Testis (tissue), 3 donors: ENCODE results near the gene FSTL5. TPM values are rescaled to one million over a fixed set of nuclear protein-coding genes. Genes with fewer than 3 reads are reported as not detected.

Experiments used
- DNase-seq: peaks from one replicate; pipeline ENCODE4 v3.0.0-alpha.2; 2019
- H3K27ac ChIP-seq, 2 donors: fragments of 200-600 bp; sonication (generic); one replicate each; pipeline ENCODE4 v1.5.1; 2019
- H3K27me3 ChIP-seq: fragments of 200-600 bp; sonication (generic); one replicate; pipeline ENCODE4 v1.5.1; 2019
- H3K36me3 ChIP-seq: fragments of 200-600 bp; sonication (generic); one replicate; pipeline ENCODE4 v1.5.1; 2017; ENCODE audit warnings: low read depth; ENCODE audit errors: missing control alignments
- H3K4me1 ChIP-seq: fragments of 200-600 bp; sonication (generic); one replicate; pipeline ENCODE4 v1.5.1; 2019
- H3K4me3 ChIP-seq, 2 donors: fragments of 200-600 bp; sonication (generic); one replicate each; pipeline ENCODE4 v1.5.1; 2017 to 2019
- H3K9me3 ChIP-seq: fragments of 200-600 bp; sonication (generic); one replicate; pipeline ENCODE4 v1.5.1; 2017
- CTCF ChIP-seq, 3 experiments: fragments of 450-650 bp in 2 of 3; fragments of 200-600 bp in 1 of 3; sonication (generic) in 1 of 3; IDR thresholded peaks; one replicate each; pipeline ENCODE4 v1.5.1; 2016 to 2019; ENCODE audit warnings: antibody characterized with exemption in 3 of 3, mild to moderate bottlenecking in 2 of 3, moderate library complexity in 1 of 3
- POLR2A ChIP-seq: fragments of 450-650 bp; IDR thresholded peaks from one replicate; pipeline ENCODE4 v1.6.1; 2017; ENCODE audit warnings: antibody characterized with exemption, mild to moderate bottlenecking, moderate library complexity
- WGBS, 2 donors: methylation state at CpG; one replicate each; pipeline ENCODE4 v1.1.5; 2018; 5-methylcytosine and 5-hydroxymethylcytosine counted together
- intact Hi-C: fragments of 100-400 bp; cut with DNase I; formaldehyde crosslinking; loops from one replicate; pipeline ENCODE4 v1.15.1; 2023; ENCODE audit warnings: low total_unique reads
- polyA plus RNA-seq: library from polyadenylated mRNA; stranded (reverse); fragments of 350-450 nt; fragmentation: Illumina TruSeq; extraction: RNeasy Lipid Tissue Mini Kit (QIAGEN cat#74804); gene quantifications from one replicate; pipeline ENCODE4 v1.2.3, GENCODE V29; 2014; ENCODE audit warnings: low read depth, low replicate concordance; ENCODE audit not compliant: insufficient read depth
- total RNA-seq, 2 donors: library from RNA; depleted of rRNA; stranded (reverse); fragments of >200 nt; gene quantifications; one replicate each; pipeline ENCODE4 v1.2.3, GENCODE V29; 2016

FSTL5 gene
- total and polyA plus RNA-seq, 3 donors from 2014 or later, result 0.57 to 1.0 (median 0.68) TPM

GRCh38 chr4:161813889-161814288 lies 349.9 kb downstream of the FSTL5 start:
- no peaks in the 10 kb centered on the region for H3K36me3 ChIP-seq
- no peak overlapping the region for H3K4me3 ChIP-seq
- H3K4me1 ChIP-seq, result no peaks in the 10 kb centered on the region
- TF ChIP-seq POLR2A, result no peak
- H3K27me3 ChIP-seq, result no peaks in the 10 kb centered on the region
- DNase-seq, result no peak
- H3K9me3 ChIP-seq, result no peaks in the 10 kb centered on the region
- intact Hi-C loops, result no loop called here
- H3K27ac ChIP-seq, result no peak overlapping the region

GRCh38 chr4:161813389-161813788 lies 350.4 kb downstream of the FSTL5 start:
- no peak for TF ChIP-seq CTCF (IDR thresholded peaks at IDR 0.05)
- no peak for TF ChIP-seq POLR2A
- Histone ChIP-seq H3K9me3 (no peaks in the 10 kb centered on the region), H3K27me3 (no peaks in the 10 kb centered on the region), H3K4me1 (no peaks in the 10 kb centered on the region), H3K27ac (no peak overlapping the region), H3K4me3 (peak overlapping the region in 1 of 2 donors; percentile 4), H3K36me3 (no peaks in the 10 kb centered on the region)
- intact Hi-C loops, result no loop called here
- DNase-seq, result no peak
- 21 to 33% methylated on average over 5 of the region's 5 CpGs for WGBS, 2 donors

- intact Hi-C loops, result no loop called here
- no peaks in the 10 kb centered on the region for H3K27me3 ChIP-seq
- H3K36me3 ChIP-seq, result no peaks in the 10 kb centered on the region
- no peaks in the 10 kb centered on the region for H3K4me1 ChIP-seq
- no peak overlapping the region for H3K27ac ChIP-seq
- TF ChIP-seq POLR2A, result no peak
- no peak for TF ChIP-seq CTCF (IDR thresholded peaks at IDR 0.05)
- no peak overlapping the region for H3K4me3 ChIP-seq
- H3K9me3 ChIP-seq, result no peaks in the 10 kb centered on the region
- no peak for DNase-seq
- 89 to 96% methylated on average over 2 of the region's 2 CpGs for WGBS, 2 donors
These were observed 360.6 kb downstream of the FSTL5 start for GRCh38 chr4:161803171-161803570.

- Histone ChIP-seq H3K4me3 (no peak overlapping the region), H3K27ac (no peak overlapping the region), H3K9me3 (no peaks in the 10 kb centered on the region), H3K36me3 (no peaks in the 10 kb centered on the region), H3K4me1 (no peaks in the 10 kb centered on the region), H3K27me3 (no peaks in the 10 kb centered on the region)
- DNase-seq, result no peak
- TF ChIP-seq POLR2A (no peak), CTCF (IDR thresholded peaks at IDR 0.05) (no peak)
- 87 to 88% methylated on average over 3 of the region's 3 CpGs for WGBS, 2 donors
- intact Hi-C loops, result no loop called here
These were observed 364.1 kb downstream of the FSTL5 start for GRCh38 chr4:161799710-161800109.

GRCh38 chr4:161792991-161793390 lies 370.8 kb downstream of the FSTL5 start:
- Histone ChIP-seq H3K4me1 (no peaks in the 10 kb centered on the region), H3K4me3 (no peak overlapping the region), H3K27ac (no peak overlapping the region), H3K36me3 (no peaks in the 10 kb centered on the region), H3K9me3 (no peaks in the 10 kb centered on the region), H3K27me3 (no peaks in the 10 kb centered on the region)
- 88 to 91% methylated on average over 3 to 4 of the region's 4 CpGs for WGBS, 2 donors
- DNase-seq, result no peak
- TF ChIP-seq POLR2A (no peak), CTCF (IDR thresholded peaks at IDR 0.05) (no peak)
- intact Hi-C loops, result no loop called here
